ENCODE data around the gene ACP2. TPM values are rescaled to one million over a fixed set of nuclear protein-coding genes. Genes with fewer than 3 reads are reported as not detected.
"Not testable (repeated sequence)": the region's sequence is repeated elsewhere in the genome, so short reads cannot be mapped to it uniquely, and the experiment has no call there.

Gene ACP2
- total and polyA plus RNA-seq, 8 donors, result 37.1 to 59.9 (median 41.4) TPM

DNA sequence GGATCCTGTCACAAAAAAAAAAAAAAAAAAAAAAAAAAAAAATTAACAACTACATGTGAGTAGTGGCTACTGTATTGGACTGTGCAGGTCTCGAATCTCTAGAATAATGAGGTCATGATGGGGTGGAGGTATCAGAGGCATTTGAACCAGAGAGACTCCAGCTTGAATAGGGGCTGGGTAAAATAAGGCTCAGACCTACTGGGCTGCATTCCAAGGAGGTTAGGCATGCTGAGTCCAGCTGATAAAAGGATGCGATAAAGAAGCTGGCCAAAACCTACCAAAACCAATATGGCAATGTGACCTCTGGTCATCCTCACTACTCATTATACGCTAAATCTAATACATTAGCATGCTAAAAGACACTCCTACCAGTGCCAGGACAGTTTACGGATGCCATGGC is 56.5 kb downstream of the ACP2 start:
- TF ChIP-seq, protein P1, sequence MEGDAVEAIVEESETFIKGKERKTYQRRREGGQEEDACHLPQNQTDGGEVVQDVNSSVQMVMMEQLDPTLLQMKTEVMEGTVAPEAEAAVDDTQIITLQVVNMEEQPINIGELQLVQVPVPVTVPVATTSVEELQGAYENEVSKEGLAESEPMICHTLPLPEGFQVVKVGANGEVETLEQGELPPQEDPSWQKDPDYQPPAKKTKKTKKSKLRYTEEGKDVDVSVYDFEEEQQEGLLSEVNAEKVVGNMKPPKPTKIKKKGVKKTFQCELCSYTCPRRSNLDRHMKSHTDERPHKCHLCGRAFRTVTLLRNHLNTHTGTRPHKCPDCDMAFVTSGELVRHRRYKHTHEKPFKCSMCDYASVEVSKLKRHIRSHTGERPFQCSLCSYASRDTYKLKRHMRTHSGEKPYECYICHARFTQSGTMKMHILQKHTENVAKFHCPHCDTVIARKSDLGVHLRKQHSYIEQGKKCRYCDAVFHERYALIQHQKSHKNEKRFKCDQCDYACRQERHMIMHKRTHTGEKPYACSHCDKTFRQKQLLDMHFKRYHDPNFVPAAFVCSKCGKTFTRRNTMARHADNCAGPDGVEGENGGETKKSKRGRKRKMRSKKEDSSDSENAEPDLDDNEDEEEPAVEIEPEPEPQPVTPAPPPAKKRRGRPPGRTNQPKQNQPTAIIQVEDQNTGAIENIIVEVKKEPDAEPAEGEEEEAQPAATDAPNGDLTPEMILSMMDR (IDR thresholded peaks at IDR 0.05), result no peak
- H3K4me3 ChIP-seq, result no peak overlapping the region
- H3K9me3 ChIP-seq, result no peaks in the 10 kb centered on the region
- H3K4me1 ChIP-seq, result peaks cover 12 to 14% of the 10 kb centered on the region in 2 donors
- H3K27me3 ChIP-seq, result peaks cover 0 to 23% of the 10 kb centered on the region in 2 donors
- no peak overlapping the region for H3K27ac ChIP-seq
- intact Hi-C loops (cut with DNase I), result no loop called here
- H3K36me3 ChIP-seq, result no peaks in the 10 kb centered on the region
- ATAC-seq (no peak), DNase-seq (no peak)

DNA sequence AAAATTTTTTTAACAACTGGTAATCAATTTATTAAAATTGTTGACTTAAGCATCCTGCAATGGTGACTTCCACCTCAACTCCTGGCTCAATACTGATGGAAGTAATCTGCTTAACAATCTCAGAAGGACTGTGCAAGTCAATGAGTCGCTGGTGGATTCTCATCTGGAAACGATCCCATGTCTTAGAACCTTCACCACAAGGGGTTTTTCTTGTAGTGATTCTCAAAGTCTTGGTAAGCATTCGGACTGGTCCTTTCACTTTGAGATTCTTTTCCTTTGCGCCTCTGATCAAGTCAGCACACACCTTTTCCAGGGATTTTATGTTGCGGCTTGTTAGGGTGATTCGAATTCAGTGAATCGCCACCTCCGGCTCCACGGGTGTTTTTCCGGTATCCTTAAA is 57.5 kb downstream of the ACP2 start:
- intact Hi-C loops (cut with DNase I); H3K9me3 ChIP-seq; H3K4me3 ChIP-seq; H3K27ac ChIP-seq; H3K36me3 ChIP-seq; ATAC-seq; DNase-seq: not testable (repeated sequence)
- H3K4me1 ChIP-seq, result peaks cover 12 to 22% of the 10 kb centered on the region in 2 donors
- H3K27me3 ChIP-seq, result peaks cover 0 to 32% of the 10 kb centered on the region in 2 donors

Other genes with a start within 250 kb of the ACP2 start
- 10 to 100 TPM; 79.1 to 86.3 TPM for gene ARFGAP2, start 71.9 kb downstream of the ACP2 start, total RNA-seq
- 100 to 1,000 TPM in 1 of 6 donors, 10 to 100 TPM in 5; 86.3 to 103 (median 94.6) TPM for gene ARFGAP2, start 71.9 kb downstream of the ACP2 start, polyA plus RNA-seq (ENCODE audit: insufficient read length in 6 of 6)
- gene PACSIN3, start 62.4 kb downstream of the ACP2 start, total RNA-seq, result 10 to 100 TPM; 32.9 to 44.2 TPM
- gene PACSIN3, start 62.4 kb downstream of the ACP2 start, polyA plus RNA-seq (ENCODE audit: insufficient read length in 6 of 6), result 10 to 100 TPM; 41.1 to 63.1 (median 50.6) TPM
- gene DDB2, start 33.8 kb downstream of the ACP2 start, total RNA-seq, result 10 to 100 TPM; 32.0 to 33.1 TPM
- gene DDB2, start 33.8 kb downstream of the ACP2 start, polyA plus RNA-seq (ENCODE audit: insufficient read length in 6 of 6), result 10 to 100 TPM; 22.9 to 27.5 (median 23.4) TPM
- gene NR1H3, start 9.2 kb upstream of the ACP2 start, total RNA-seq, result 10 to 100 TPM; 39.7 to 66.9 TPM
- 10 to 100 TPM; 44.8 to 57.6 (median 52.0) TPM for gene NR1H3, start 9.2 kb upstream of the ACP2 start, polyA plus RNA-seq (ENCODE audit: insufficient read length in 6 of 6)
- 10 to 100 TPM; 33.0 to 52.9 TPM for gene MADD, start 21.3 kb upstream of the ACP2 start, total RNA-seq
- gene MADD, start 21.3 kb upstream of the ACP2 start, polyA plus RNA-seq (ENCODE audit: insufficient read length in 6 of 6), result 10 to 100 TPM; 42.6 to 53.8 (median 51.9) TPM
- 1 to 10 TPM in 1 of 2 donors, under 1 TPM in 1; 0.52 to 2.0 TPM for gene MYBPC3, start 103.9 kb upstream of the ACP2 start, total RNA-seq
- under 1 TPM in 3 of 6 donors, not detected in 3; 0.06 to 0.25 (median 0.09) TPM for gene MYBPC3, start 103.9 kb upstream of the ACP2 start, polyA plus RNA-seq (ENCODE audit: insufficient read length in 6 of 6)
- gene SPI1, start 129.7 kb upstream of the ACP2 start, total RNA-seq, result 100 to 1,000 TPM in 1 of 2 donors, 10 to 100 TPM in 1; 75.6 to 194 TPM
- 1 to 10 TPM; 4.9 to 6.8 (median 5.8) TPM for gene SPI1, start 129.7 kb upstream of the ACP2 start, polyA plus RNA-seq (ENCODE audit: insufficient read length in 6 of 6)
- 10 to 100 TPM; 60.1 to 66.1 TPM for gene SLC39A13, start 159.8 kb upstream of the ACP2 start, total RNA-seq
- gene SLC39A13, start 159.8 kb upstream of the ACP2 start, polyA plus RNA-seq (ENCODE audit: insufficient read length in 6 of 6), result 10 to 100 TPM; 29.6 to 46.4 (median 34.1) TPM
- 100 to 1,000 TPM in 1 of 2 donors, 10 to 100 TPM in 1; 86.7 to 133 TPM for gene PSMC3, start 177.6 kb upstream of the ACP2 start, total RNA-seq
- gene PSMC3, start 177.6 kb upstream of the ACP2 start, polyA plus RNA-seq (ENCODE audit: insufficient read length in 6 of 6), result 100 to 1,000 TPM; 123 to 163 (median 130) TPM
- 1 to 10 TPM in 1 of 2 donors, under 1 TPM in 1; 0.79 to 1.0 TPM for gene RAPSN, start 200.3 kb upstream of the ACP2 start, total RNA-seq
- gene RAPSN, start 200.3 kb upstream of the ACP2 start, polyA plus RNA-seq (ENCODE audit: insufficient read length in 6 of 6), result under 1 TPM; 0.26 to 0.61 (median 0.49) TPM

Measured in left lung (tissue), 10 donors.